NOMO-1 treated with dmso at 0.1 percent for 144 hours (cell line): ENCODE results near the gene STRIP1.
"Not testable (repeated sequence)": the region's sequence is repeated elsewhere in the genome, so short reads cannot be mapped to it uniquely, and the experiment has no call there.

Experiments
- DNase-seq: peaks from one replicate; lab custom pipeline; 2025; ENCODE audit not compliant: unreplicated experiment; lab: John Stamatoyannopoulos, UW

Gene STRIP1

DNA sequence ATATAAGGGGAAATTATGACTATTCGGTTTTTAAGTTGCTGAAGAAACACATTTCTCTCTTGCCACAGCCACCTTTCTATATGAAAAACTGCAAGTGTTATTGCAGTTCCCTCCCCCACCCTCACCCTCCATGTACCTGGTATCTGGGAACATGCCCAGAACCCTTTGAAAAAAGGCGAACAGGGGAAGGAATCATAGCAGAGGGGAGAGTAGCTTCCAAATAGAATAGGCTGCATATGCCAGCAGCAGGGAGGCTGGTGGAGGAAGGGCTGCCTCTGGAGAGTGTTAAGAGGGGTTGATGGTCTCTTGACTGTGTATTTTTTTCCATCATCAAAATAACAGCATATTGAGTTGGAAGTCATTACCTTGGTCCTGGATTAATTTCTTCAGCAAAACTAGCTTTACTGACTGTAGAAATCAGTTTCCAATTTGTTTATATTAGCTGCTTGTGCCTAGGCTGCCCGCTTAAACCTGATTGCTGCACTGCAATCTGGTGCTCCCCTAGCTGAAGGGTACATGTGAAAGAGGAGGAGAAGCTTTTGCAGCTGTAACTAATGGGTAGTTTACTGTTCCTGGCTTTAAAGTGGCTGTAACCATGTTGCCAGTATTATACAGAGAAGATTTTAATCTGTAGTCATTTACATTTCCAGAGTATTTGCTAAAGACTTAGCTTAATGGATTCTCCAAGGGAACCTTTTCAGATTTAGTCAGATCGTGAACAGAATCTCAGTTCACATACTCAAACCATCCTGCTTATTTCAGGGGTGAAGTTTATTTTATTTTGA, 27.2 kb upstream of the STRIP1 start:
- no peak for DNase-seq

DNA sequence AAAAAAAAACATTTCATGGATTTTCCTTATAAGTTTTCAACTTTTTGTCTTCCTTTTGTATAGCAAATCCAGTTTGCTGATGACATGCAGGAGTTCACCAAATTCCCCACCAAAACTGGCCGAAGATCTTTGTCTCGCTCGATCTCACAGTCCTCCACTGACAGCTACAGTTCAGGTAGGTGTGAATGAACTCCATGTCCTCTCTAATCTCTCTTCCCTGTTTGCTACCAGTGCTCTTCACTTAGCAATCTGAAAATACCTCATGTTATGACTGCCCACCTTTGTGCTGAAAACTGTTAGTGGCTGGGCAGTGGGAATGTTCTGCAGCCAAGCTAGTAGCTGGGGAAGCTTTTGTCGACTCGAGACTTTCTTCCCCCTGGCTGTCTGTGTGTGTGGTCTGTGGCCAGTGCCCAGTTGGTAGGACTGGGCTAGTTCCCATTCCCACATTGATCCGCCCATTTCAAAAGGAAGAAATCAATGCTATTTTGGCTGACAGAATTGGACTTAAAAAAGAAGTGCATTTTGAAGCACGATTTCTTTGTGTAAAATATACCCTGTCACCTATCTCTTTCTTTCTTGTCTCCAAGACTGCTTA, 25.4 kb upstream of the STRIP1 start:
- DNase-seq = no peak

DNA sequence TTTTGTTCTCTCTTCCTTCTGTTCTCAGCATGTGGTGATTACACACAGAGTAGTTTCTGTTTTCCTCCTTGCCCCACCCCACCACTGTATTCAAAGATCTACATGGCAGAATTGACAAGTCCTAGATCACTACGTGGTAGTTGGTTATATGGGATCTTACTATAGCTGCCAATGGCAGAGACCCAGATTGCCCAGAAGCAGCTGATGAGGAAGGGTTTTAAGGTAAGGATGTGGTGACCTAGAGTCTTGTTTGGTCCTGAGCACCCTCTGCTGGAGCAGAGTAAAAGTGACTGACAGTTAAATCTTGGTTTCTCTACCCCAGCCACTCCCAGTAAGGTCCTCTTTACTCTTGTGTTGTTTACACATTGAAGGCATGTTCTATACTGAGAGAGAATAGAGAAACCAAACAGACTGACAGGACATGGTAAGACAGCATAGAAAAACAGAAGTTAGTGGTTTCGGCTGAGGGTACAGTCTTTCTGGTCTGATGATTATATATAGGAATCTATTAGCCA, 22.8 kb upstream of the STRIP1 start:
- DNase-seq = peak; percentile 61

DNA sequence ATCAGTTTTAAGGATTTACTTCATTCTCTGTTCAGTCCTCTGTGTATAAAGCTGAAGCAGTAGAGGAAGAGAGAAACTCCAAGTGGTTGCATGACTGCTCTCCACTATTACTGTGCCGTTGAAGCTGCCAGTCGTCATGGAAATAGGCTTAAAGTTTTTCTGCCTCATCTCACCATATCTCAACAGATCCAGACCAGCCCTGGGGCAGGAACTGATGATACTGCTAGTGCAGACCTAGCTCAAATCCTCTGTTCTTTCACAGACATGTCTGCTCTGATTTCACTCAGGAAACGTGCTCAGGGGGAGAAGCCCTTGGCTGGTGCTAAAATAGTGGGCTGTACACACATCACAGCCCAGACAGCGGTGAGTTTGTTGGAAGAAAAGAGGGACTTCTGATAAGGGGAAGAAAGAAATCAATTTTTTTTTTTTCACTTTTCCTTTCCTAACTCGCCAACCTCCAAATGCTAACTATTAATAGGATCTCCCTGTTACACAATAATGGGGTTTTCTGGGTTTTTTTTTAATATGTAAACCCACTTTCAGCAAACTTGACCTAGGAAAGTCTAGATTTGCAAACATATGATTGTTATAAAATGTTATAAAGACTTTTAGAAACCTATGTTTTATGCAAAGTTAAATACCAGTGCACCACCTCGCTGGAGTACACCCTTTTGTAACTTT, 22.2 kb upstream of the STRIP1 start:
- no peak for DNase-seq

DNA sequence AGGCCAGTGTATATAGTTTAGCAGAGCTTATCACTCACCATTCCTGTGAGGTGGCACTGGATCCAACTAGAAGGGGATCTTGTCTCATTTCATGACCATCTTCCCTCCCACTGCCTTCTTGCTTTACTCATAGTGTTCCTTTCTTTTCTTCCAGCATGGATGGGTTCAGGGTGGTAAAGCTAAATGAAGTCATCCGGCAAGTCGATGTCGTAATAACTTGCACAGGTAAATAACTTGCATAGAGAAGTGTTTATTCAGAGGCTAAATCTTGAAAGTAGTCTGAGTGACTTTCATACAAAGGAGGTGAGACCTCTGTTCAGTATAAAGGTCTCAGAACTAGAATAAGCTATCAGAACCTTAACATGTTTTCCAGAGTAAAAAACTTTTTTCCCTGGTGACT, 16.6 kb upstream of the STRIP1 start:
- no peak for DNase-seq

DNA sequence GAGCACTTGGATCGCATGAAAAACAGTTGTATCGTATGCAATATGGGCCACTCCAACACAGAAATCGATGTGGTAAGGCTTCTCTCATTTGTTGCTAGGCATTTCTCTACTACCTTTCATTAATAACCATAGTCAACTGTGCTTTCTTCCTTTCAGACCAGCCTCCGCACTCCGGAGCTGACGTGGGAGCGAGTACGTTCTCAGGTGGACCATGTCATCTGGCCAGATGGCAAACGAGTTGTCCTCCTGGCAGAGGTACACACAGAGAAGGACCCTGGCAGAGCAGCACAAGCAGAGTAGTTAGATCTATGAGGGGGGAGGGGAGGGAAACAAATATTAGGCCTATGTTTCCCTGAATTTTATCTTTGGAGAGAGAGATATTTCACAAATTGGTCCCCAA, 16.0 kb upstream of the STRIP1 start:
- DNase-seq = no peak

DNA sequence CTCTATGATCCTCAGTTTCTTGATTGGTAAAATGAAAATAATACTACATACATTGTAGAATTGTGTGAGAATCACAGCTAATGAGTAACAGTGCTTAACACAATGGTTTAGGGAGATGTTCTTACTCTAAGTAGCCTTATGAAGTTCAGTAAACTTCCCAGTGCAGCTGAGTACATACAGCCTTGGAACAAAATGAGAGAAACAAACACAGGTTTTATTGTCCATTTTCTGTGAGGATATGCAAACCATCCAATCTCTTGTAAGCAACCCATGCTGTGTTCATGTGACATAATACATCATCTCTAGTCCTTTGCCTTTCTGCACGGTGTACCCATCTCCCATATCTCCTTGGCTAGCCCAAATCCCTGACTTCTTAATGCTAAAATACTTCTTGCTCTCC, 14.7 kb upstream of the STRIP1 start:
- no peak for DNase-seq

DNA sequence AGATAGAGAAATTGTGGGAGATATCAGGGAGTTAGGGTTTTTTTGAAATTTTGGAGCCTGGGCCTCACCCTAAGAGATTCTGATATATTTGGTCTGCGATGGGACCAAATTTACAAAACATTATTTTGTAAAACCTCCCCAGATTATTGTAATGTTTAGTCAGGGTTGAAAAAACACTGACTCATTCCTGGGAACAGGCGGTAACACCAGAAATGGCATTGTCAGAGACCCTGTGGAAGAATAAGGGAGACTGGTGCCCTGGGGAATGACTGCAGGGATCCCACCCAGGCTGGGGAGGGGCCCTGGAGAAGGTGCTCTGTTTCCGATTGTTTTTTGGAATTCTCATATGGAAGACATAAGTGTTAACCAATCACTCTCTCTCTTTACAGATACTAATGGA, 13.1 kb upstream of the STRIP1 start:
- DNase-seq = no peak

DNA sequence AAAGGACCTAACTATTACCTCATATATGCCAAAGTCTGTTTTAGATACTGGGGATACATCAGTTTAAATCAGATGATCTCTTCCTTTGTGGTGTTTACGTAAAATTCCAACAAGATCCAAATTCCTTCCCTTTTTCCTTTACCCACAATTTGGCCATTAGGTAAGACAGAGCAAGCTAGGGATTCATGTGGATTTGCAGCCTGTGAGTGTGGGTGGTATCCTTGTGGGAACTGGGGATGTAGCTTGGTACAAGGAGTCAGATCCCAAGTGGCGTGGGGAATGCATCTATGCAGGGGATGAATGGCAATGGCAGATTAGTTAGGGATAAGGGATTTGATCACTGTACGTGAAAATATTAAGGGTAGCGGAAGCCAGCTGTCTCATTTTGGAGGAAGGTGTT, 9.8 kb upstream of the STRIP1 start:
- no peak for DNase-seq

DNA sequence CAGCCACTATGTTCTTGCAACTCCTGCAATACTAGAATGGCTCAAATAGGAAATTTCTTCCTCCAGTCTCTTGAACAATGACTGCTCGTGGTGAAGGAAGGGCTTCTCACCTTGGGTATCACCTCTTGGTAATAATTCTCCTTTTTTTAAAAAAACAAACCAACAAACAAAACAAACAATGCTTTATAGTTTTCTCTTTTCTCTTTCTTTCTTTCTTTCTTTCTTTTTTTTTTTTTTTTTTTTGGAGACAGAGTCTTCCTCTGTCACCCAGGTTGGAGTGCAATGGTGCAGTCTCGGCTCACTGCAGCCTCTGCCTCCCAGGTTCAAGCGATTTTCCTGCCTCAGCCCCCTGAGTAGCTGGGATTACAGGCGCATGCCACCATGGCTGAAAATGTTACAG, 3.7 kb upstream of the STRIP1 start:
- DNase-seq = not testable (repeated sequence)

DNA sequence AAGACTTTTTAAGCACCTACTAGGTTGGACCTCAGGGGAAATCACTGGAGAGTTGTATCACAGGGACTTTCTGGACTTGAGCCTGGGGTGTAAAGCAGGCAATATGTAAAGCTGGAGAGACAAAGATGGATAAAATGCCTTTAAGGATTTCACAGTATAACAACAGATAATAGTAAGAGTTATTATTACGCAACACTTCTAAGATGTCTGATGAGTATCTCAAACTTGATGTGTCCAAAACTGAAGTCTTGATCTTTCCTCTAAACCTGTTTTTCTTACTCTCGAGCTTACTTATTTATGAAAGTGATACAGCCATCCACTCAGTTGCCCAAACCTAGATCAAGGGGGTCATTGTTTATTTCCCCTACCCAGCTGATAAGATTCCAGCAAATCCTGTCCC, 2.1 kb upstream of the STRIP1 start:
- DNase-seq = no peak

DNA sequence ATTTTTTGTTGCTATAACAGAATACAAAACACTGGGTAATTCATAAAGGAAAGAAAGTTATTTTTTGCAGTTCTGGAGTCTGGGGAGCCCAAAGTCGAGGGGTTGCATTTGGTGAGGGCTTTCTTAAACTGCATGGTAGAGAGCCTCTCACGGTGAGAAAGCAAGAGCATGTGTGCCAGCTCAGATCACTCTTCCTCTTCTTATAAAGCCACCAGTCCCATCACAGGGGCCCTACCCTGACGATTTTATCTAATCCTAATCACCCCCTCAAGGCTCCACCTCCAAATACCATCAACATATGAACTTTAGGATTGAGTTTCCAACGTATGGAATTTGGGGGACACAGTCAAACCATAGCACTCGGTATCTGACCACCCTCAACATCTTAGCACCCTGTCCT, 1.0 kb upstream of the STRIP1 start:
- no peak for DNase-seq

DNA sequence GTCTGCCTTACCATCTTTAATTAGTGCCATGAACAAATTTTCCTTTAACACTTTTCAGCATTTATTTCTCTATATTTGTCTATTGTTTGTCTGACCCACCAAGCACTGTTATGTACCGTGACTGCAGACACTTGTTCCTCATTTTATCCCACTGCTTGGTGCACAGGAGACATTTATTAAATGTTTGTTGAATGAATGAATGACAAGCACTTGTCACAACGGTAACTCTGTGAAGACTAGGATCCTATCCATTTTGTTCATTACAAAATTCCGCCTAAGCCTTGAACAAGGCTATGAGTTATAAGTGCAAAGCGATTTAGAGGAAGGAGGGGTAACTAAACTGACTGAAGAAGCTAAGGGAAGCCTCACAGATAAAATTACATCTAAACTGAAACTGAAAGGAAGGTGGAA, 379 bp upstream of the STRIP1 start:
- no peak for DNase-seq

DNA sequence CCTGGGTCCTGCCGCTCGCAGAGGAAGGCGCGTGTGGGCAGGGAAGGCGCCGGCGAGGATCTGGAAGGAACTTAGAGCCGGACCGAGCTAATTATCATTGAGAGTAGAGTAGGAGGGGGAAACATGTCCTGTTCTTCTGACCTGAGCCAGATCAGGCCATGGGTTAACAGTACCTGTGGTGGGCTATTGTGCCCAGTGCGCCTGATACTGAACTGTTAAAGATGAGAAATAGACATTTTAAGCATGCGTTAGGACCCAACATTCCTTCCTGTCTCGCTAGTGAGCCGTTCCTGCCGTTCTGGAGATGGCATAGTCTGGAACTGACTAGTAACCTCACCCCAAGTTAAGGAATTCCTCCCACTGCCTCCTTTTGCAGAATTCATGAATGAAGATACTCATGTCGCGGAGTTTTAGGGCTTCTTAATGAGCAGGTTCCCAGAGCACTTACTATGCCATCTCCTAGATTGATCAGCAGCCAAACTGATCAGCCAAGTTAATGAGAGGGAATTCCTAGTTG, 870 bp downstream of the STRIP1 start:
- no peak for DNase-seq

DNA sequence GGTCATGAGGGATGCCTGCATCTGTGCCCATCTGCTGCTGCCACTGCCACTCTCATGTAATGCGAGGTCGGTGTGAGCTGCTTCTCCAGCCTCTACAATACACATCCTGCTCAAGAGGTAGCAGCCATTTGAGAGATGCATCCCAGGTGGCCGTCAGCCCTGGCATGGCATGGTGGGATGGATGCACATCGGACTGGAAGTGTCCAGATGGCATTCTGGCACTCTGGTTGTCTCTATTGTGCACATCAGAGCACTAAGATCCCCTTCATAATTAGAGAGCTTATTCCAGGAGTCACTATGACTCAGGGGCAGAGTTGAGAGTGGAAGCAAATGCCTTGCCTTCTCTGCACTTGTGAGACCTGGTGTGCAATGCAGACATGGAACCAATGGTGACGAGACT, 3.8 kb downstream of the STRIP1 start:
- DNase-seq = no peak

DNA sequence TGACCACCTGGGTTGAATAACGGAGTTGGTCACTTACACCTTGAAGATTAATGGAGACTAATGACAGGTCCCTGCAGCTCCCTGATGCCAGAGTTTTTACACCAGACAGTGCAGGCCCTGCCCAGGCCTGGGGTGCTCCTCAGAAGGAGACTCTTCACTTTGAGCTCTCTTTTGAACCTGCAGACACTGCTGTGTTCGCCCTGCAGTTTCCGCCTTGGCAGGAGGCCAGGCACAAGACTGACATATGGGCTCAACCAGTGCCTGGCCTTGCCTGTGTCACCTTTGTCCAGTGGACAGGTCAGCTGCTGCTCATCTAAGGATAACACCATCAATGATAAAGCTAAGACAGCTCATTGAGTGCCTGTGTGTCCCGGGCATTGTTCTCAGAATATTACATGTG, 5.2 kb downstream of the STRIP1 start:
- DNase-seq = no peak

DNA sequence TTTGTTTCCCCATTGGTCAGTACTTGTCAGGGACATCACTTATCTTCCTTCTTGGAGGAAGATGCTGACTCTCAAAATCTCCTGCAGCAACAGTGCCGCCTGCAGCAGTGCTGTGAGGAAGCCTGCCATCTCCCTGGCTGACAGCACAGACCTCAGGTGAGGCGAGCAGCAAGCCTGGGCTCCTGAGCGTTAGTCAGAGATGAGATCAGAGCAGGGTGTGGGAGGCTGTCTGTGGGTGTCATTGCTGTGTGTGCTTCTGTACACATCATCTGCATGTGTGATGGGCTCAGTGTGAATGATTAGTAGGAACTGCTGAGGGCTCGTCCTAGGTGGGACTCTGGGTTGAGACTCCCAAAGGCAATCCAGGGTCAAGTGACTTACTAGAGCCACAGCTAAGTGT, 6.1 kb downstream of the STRIP1 start:
- no peak for DNase-seq

DNA sequence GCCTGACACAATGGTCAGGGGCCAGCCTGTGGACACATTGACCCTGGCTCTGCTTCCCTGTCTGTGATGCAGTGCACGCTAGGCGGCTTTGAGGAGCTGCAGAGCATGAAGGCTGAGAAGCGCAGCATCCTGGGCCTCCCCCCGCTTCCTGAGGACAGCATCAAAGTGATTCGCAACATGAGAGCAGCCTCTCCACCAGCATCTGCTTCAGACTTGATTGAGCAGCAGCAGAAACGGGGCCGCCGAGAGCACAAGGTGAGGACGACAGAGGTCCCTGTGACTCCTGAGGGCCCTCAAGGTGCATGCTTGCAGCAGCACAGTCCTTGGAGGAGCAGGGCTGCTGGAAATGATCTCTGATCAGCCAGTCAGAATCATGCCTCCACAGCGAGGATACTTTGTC, 8.6 kb downstream of the STRIP1 start:
- no peak for DNase-seq

DNA sequence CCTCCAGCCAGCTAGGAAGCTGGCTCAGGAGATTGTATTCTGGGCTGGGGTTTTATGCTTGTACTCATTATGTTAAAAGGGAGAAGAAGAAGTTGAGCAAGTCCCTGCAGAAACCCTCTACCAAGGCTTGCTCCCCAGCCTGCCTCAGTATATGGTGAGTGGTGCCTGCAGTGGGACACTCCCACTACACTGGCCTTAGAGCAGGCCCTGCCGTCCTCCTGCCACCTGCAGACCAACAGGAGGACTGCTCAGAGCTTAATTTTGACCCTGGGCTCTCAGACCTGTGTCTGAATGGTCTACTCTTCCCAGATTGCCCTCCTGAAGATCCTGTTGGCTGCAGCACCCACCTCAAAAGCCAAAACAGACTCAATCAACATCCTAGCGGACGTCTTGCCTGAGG, 13.0 kb downstream of the STRIP1 start:
- no peak for DNase-seq

DNA sequence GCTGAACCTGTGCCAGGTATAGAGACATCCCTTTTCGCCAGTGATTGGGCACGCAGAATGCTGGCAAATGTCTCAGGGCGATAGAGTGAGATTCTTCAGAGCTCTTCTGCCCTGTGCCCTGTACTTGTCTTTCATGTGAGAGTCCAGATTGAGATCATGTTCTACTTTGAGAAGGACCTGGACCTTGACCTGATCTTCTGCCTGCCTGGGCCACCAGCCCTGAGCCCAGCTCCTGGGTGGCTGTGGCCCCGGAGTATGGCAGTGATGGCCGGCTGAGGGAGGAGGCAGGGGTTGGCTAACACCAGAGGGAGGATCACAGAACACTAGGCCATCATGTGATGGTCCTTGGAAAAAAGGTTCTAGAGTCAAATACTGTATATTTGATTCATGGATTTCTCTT, 13.8 kb downstream of the STRIP1 start:
- DNase-seq = no peak

DNA sequence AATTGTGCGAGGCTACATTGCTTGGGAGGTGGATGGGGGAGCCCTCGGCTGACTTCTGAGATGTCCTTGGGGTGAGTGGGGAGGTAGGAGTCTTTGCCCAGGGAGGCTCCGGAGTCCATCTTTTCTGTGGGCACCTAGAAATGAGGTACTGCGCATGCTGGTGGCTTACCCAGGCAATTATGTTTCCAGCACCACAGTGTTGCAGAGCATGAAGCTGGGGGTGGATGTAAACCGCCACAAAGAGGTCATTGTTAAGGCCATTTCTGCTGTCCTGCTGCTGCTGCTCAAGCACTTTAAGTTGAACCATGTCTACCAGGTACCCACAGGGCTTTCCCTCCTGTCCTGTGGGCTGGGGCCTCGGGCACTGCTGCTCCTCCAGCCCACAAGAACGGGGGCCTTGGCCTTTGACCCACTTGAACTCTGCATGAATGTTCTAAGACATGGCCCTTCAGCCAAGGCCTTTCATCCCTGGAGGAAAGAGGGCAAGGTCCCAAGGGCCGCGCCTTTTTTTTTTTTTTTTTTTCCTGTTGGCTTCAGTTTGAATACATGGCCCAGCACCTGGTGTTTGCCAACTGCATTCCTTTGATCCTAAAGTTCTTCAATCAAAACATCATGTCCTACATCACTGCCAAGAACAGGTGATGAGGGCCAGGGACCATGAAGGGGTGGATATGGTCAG, 14.6 kb downstream of the STRIP1 start:
- DNase-seq = no peak
